Endometrial microvascular endothelial cells (primary cell): ENCODE measurements around the gene MARCKSL1. TPM values are rescaled to one million over a fixed set of nuclear protein-coding genes. Genes with fewer than 3 reads are reported as not detected.

ENCODE experiments used
- in situ Hi-C: cut with HindIII; loops from 2 replicates; pipeline ENCODE4 v1.10.0; 2017; ENCODE audit warnings: low sequenced_read_pairs, low pct_unique_long_range_greater_than_20kb; ENCODE audit errors: inconsistent ontology term
- total RNA-seq: library from RNA; depleted of rRNA; stranded (reverse); fragments of >200 nt; gene quantifications from one replicate; pipeline ENCODE4 v1.2.3, GENCODE V29; 2015; ENCODE audit errors: inconsistent ontology term

The MARCKSL1 gene
- total RNA-seq, 1 donor from 2014 or later: 70.8 TPM

DNA sequence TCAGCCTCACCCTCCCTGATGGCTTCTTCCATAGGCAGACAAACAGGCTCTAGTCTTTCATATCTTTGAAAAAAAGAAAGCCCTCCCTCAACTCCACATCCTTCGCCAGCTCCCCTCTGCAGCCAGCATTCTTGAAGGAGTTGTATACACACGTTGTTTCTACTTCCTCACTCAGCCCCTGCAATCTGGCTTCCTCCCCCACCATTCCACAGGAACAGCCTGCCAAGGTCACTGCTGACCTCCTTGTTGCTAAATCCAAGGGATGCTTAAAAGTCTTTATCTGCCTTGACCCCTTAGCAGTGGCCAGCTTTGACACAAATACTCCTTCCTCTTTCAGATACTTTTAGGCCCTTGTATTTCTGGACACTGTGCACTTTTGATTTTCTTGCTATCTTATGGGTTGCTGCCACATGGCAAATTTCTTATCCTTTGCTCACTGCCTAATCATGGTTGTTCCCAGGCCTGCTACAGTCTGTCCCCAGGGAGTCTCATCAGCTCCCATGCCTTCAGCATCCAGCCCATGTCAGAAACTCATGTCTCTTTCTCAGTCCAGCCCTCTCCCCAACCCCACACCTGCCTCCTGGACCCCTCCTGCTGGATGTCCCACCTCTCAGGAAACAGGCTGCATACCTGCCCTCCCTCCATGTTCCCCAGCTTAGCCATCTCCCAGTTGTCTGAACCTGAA is 18.0 kb upstream of the MARCKSL1 start:
- in situ Hi-C loops: no loop called here

DNA sequence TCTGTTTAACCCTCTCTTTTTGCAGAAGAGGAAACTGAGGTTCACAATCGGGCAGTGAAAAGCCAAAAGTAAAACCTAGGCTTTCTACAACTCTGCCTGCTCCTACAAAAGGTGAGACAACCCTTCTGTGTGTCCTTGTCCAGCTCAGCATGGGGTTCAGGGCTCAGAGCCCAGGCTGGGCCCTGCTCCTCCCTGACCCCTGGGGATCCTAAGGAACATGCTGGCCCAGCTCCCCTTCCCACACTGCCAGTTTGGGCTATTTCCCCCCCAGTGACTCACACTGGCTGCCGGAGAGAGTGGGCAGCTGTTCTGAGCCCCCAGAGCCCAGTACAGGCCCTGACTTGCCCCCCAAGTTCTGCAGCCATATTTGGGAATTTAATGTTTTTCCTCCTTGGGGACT is 17.4 kb upstream of the MARCKSL1 start:
- in situ Hi-C loops: no loop called here

DNA sequence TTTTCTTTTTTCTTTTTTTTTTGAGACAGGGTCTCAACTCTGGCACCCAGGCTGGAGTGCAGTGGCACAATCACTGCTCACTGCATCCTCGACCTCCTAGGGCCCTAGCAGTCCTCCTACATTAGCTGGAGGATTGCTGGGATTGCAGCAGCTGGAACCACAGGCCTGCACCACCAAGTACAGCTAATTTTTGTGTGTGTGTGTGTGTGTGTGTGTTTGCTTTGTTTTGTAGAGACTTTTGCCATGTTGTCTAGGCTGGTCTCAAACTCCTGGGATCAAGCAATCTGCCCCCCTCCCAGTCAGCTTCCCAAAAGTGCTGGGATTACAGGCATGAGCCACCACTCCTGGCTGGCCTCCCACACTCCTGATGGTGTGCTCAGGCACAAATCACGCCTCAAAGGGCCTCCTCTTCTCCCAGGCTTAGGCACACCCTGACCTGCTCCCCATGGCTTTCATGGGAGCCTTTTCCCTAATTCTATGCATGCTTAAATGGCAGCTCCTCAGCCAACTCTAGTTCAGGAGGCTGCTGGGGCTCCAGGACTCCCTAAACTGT is 16.9 kb upstream of the MARCKSL1 start:
- in situ Hi-C loops: no loop called here

DNA sequence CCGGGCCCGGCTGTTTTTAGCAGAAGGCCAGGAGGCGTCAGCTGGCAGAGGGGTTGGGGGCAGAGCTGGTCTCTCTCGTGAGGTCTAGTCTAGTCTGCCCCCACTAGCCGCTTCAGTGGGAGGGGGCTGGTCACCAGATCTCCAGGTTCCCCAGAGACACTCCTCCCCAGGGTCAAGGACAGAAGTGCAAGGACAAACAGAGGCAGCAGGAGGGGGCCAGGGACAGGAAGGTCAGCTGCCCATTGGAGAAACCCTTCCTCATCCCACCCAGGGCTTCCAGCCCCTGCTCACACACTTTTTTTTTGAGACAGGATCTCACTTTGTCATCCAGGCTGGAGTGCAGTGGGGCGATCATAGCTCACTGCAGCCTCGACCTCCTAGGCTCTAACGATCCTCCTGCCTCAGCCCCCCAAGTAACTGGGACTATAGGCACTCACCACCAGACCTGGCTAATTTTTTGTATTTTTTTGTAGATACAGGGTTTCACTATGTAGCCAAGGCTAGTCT is 16.3 kb upstream of the MARCKSL1 start:
- in situ Hi-C loops: no loop called here

DNA sequence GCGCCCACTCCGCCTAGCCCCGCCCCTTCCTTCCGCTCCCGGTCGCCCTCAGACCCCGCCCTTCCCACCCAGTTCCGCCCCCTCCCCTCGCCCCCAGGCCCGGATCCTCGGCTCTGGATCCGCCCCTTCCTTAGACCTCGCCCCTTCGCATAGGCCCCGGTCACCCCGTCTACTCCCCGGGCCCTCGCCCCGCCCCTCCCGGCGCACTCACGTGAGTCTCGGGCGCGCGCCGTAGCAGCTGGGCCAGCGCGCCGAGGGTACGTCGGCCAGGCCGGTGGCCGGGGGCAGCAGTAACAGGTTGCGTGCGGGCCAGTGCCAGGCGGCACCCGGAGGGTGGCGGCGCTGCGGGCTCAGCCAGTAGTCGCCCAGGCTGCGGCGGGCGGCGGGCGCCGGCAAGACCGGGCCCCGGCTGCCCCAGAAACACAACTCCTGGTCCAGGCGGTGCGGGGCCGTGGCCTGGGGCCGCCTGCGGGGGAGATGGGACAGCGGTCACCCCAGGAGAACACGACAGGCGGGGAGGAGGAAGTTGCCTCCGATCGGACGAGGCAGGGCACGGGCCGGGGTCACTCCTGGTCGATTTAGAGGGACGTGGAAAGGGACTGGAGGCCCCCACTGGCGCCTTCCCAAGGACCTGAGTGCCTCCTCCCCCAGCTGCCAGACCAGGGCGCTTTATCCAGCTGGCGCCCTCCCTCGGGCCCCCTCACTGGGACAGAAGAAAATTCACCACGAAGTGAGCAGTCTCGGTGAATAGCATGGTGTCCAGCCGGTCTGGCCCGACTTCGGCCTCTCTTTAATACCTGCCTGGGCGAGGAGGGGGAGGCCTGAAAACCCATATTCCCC is 15.6 kb upstream of the MARCKSL1 start:
- in situ Hi-C loops: no loop called here

DNA sequence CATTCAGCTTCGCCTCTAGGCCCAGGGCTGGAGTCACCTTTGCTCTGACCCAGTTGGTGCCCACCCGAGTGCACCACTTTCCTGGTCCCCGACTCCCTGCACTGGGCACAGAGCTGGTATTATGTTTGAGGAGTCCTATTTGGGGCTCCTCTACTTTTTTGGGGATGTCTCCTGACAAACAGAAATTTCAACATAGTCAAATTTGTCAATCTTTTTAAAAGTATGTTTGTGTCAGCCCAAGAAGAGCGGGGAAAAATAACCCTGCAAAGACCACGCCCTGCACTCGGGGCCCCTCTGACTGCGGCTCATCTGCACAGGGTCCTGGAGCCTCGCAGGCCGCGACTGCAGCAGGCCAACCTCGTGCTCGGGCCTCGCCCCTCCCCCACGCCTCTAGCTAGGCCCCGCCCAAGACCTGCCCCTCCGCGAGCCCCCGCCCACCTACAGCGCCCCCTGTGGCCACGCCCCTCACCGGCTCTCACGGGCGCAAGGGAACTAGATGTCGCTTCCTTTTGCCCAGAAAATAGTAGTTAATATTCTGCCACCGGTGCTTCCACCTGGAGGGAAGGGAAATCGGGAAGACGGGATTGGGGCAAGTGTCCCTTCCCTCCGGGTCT is 14.9 kb upstream of the MARCKSL1 start:
- in situ Hi-C loops: no loop called here

DNA sequence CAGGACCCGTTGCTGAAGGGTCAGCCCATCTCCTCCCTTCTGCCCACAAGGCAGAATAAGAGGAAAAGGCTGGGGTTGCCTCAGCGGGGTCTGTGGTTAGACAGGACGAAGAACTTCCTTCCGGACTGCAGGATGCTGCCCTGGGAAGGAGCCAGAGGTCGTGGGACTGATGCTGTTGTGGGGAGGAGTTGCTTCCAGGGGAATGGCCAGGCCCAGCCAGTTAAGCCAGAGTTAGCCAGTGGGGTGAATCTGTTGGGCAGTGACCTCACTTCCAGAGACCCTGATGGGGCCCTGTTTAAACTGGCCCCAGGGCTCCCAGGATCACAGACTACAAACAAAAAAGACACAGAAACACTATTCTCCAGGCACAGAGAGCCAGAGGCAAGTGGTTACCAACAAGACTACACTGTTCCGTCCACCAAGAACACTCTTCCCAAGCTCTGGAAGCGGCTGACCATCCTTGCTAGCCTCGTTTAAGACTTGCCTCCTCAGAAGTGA is 13.2 kb upstream of the MARCKSL1 start:
- in situ Hi-C loops: no loop called here

DNA sequence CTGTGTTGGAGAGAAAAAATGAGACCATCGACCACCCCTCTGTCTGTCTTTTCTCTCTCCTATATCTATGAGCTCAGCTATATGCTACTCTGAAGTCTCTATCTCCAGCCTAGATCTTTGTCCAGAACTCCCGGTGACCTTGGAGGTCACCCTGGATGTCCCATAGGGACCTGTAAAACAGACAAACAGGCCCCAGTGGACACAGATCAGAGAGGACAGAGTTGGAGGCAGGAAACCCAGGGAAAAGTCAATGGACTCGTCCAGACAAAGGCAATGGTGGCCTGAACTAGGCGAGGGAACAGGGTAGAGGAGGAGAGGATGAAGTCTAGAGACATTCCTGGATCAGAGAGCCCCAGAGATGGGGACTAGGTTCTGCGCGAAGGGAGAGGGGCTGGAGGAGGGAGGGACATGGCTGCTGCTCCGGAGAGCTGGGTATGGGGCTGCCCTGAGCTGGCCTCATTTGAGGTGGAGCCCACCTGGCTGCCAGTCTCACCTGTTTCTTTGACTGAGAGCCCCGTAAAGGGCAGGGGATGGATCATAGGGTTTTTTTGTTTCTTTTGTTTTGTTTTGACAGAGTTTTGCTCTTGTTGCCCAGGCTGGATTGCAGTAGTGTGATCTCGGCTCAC is 10.6 kb upstream of the MARCKSL1 start:
- in situ Hi-C loops: no loop called here

DNA sequence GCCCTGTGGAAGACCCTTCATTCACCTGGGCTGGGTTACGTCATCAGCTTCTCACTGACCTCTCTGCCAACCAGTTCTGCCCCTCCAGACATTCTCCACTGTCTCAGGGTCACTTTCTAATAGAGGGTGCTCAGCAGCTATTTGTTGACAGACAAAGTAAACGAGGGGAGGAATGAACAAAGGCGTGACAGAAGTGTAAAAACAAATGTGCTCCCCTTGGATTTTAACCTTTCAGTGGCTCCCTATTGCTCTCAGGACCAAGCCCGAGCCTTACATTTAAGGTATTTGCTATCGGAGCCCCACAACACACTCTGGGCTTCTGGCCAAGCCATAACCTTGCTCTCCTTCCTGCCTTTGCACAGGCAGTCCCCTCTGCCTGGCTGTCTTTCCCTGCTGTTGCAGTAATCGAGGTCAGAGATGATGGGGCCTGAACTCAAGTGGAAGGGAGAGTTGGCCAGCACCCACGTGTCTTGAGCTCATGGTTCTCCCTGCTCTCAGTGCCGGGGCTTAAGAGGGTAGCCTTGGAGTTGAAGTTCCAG is 9.3 kb upstream of the MARCKSL1 start:
- in situ Hi-C loops: no loop called here

DNA sequence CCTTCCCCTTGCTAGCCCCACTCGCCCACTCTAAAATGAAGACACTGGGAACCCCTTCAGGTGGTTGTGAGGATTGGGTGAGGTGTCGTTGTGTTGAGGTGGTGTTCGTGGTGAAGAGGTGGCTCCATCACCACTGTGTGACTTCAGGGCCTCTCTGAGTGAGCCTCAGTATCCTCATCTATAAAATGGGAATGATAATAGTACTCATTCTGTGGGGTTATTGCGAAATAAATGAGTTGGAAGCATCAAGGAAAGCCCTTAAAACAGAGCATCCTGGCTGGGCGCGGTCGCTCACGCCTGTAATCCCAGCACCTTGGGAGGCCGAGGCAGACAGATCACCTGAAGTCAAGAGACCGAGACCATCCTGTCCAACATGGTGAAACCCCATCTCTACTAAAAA is 6.7 kb upstream of the MARCKSL1 start:
- in situ Hi-C loops: no loop called here

DNA sequence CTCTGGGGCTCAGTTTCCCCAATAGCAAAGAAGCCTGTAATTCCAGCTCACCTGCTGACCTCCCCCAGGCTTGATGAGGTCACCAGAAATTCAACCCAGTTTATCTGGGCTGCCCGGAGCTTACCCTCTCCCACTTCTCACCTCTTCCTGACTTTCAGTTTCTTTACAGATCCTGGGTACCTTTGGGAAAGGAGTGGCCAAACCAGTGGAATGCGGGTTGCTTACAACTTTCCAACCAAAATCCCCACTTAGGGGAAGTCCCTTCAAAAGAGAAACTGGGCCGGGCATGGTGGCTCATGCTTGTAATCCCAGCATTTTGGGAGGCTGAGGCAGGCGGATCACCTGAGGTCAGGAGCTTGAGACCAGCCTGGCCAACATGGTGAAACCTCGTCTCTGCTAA is 5.9 kb upstream of the MARCKSL1 start:
- in situ Hi-C loops: no loop called here

DNA sequence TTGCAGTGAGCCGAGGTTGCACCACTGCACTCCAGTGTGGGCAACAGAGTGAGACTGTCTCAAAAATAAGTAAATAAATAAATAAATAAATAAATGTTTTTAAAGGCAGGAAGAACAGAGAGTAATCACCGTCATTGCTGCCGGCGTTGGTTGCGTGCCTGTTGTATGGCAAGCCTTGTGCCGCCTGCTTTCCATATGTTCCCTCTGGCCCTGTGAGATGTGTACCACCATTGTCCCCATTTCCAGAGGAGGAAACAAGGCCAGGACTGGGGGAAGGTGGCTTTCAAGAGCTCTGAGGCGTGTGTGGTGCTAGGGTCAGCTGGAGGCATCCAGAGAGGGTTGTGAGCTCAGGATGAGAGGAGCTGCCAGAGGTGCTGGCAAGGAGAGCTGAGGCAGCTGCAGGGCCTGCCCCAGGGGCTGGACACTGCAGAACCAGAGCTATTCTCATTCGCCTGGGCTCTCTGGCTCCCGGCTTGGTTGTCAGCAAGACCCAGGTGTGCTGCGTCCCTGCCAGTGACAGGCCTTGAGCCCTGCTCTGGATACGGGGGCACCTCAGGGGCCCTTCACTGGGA is 5.2 kb upstream of the MARCKSL1 start:
- in situ Hi-C loops: no loop called here

DNA sequence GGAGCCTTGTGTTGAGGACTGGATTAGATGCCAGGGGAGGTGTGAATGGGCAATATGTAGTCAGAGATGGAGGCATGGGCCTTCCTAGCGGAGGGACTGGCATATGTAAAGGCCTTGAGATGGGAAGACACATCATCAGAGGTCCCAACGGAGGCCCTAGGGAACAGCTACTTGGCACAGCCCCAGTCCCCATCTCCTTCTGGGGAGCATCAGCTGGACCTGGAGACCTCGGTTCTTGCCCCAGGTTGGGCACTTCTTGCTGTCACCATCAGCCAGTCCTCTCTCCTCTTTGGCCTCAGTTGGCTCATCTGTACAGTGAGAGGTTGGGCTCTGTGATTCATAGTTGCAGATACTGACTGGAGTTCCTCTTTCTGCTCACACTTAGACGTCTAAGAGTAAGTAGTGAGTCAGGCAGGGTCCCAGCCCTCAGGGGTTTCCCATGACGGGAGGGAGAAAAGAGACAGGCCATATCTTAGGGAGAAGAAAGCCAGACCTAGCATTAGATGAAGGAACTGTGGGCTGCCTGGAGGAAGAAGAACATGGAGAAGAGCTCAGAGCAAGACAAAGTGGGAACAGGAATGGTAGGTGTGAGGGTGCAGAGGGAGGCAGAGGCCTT is 3.4 kb upstream of the MARCKSL1 start:
- in situ Hi-C loops: no loop called here

DNA sequence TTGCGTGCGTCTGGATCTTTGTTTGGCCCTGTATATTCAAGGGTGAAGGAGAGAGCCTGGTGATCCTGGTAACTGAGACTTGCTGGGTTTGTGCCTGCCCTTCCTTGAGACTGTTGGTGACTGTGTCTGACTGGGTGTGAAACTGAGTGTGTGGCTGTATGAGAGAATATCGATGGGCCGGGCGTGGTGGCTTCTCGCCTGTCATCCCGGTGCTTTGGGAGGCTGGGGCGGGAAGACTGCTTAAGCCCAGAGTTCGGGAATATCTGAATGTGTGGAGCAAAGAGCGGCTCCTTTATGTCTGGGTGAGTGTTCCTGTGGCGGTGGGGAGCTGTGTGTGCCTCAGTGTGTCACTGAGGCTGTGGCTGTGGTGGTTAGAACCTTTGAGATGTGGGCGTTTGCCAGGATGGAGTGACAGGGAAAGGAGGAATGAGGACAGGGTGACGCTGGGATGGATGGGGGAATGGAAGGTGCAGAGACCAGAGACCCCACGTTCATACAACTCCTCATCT is 2.7 kb upstream of the MARCKSL1 start:
- in situ Hi-C loops: no loop called here

DNA sequence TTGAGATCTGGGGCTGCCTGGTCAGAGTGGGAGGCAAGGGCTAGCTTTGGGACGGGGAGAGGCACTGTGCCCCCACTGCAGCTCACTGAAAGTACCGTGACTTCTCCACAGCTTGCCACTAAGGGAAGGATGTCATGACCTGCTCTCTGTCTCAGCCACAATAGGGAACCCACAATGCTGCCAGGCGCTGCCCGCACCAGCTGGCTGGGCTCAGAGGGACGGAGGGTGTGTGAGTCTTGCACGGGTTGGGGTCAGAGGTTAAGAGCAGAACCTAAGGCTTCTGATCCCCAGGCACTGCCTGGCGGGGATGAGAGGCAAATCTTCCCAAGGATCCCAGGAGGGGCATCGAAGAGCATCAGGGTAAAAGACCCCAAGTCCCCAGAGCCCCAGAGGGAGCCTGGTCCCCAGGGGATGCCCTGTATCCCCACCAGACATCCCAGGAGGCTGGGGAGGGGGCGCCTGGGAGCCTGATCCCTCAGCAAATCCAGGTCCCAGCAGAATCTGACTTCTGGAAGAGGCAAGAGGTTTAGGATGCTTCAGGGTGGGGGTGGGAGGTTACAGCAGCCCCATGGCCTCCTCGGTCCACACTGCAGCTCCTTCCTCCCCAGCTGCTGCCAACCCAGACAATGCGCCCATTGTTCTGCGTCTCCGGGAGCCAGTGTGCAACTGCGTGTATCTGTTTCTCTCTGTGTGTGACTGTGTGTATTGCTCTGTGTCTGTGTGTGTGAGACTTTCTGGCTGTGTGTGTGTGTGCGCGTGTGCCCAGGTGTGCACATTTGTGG is 2.0 kb upstream of the MARCKSL1 start:
- in situ Hi-C loops: no loop called here

DNA sequence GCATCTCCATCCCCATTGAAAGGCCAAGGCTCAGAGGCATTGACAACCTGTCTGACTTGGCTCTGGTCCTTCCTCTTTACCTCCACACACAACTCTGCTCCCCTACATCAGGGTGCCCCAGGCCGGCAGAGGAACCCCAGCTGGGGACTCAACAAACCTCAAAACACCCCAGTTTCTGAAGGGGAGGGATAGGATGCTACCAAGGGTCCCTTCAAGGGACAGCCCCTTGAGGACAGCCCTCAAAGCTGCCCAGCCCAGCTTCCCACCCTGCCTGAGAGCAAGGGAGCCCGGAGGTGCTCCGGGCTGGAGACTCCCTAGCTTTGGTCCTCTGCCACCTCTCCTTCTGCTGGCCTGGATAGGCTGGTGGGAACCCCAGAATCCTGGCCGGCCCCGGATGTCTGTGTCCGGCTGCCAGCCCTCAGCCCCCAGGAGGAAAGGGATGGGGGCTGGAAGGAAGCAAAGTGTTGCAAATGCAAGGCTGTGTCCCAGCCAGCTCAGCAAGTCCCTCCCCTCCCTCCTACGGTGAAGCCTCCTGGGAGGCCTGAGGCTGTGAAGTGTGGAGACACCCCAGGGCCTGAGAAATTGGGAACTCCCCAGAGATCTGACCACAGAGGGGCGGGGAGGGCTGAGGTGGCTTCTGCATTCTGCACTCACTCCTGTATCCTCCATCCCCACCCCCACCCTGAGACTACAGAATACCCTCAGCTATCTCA is 1.1 kb upstream of the MARCKSL1 start:
- in situ Hi-C loops: no loop called here

DNA sequence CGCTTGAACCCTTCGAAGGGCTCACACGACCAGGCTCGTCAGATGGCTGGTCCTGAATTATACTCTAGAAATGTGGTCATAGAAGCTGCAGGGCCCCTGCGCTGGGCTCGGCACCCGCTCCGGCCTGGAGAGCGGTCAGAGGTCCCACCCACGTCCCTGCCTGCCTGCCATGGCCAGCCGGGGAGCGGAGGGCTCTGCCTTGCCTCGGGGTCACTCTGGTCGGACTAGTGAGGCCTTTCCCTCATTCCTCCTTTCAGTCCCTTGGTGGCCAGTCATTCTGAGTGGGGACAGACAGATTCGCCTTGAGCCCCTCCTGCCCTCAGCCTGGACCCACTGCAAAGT is 529 bp upstream of the MARCKSL1 start:
- in situ Hi-C loops: no loop called here
